ENCODE data around the gene MARK3. TPM values are rescaled to one million over a fixed set of nuclear protein-coding genes. Genes with fewer than 3 reads are reported as not detected.
A peak's percentile ranks its signal among the peaks of the same experiment; 100 is the strongest.

The MARK3 gene
- total RNA-seq (100 to 1,000 TPM; 107 TPM), total RNA-seq (100 to 238 (median 139) reads per million in 172 experiments)
- 59.4 TPM for polyA plus RNA-seq (2013, experiment 1 of 2)
- polyA plus RNA-seq (2013, experiment 2 of 2), result 91.4 TPM

DNA sequence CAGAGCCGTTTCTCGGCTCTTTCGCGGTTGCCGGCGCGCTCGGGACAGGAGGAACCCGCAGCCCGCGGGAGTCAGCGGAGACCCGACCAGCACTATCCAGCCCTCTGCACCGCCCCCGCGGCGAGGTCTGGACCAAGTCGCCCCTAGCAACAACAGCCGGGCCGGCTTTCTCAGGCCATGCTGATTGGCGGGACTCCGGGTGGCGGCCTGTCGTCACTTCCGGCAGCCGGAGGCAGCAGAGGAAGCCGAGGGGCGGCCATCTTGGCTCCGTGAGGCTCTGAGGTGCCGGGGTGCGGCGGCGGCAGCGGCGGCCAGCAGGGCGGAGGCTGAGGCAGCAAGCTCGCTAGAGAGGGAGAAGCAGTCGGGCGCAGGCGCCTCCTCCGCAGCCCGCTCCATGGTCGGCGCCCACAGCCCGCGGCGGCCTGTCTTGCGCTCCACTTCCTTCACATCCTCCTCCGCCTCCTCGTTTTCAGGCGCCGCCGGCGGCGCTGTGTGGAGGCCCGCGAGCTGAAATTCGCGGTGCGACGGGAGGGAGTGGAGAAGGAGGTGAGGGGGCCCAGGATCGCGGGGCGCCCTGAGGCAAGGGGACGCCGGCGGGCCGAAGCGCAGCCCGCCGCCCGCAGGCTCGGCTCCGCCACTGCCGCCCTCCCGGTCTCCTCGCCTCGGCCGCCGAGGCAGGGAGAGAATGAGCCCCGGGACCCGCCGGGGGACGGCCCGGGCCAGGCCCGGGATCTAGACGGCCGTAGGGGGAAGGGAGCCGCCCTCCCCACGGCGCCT lies at the start of gene MARK3:
Gene MARK3, plus strand, starts transcription at position 264 of the 777 bp plus-strand sequence. CDS start 615 bp downstream, outside the sequence.
- peak within 1 kb of the TSS; percentile 89 for H3K4me3 ChIP-seq (ENCODE audit: low read length)
- H3K9me3 Mint-ChIP-seq, result no peaks in the 10 kb centered on the region
- peak within 1 kb of the TSS; percentile 84 to 92 for H3K27ac ChIP-seq (ENCODE audit: low read depth in 1 of 2, low read length in 2 of 2)
- no peaks in the 10 kb centered on the region for H3K36me3 ChIP-seq (ENCODE audit: insufficient read depth, low read length)
- H3K9me3 ChIP-seq (ENCODE audit: control insufficient read depth in 1 of 2, insufficient read depth in 1 of 2, low read length in 2 of 2), result no peaks in the 10 kb centered on the region
- ATAC-seq (ENCODE audit: poor library complexity), result peak; percentile 89
- ChIA-PET CTCF (interaction anchor here (0.6 to 1.4 kb wide), 5 partner anchors 11 to 52 kb away, joined by 3 read pairs; partner anchors contain the start of gene EIF5), POLR2A (interaction anchor here (1.0 to 2.1 kb wide), 7 partner anchors 14 to 330 kb away, joined by 3 to 32 read pairs (median 4); partner anchors contain the start of genes EIF5, XRCC3 and ZFYVE21)
- peak within 1 kb of the TSS; percentile 99 for H3K4me3 Mint-ChIP-seq
- intact Hi-C loops (cut with DNase I, micrococcal nuclease), result loop anchor here (1.0 to 5.0 kb wide), 4 partner anchors 50 to 177 kb away; partner anchors contain the start of genes BAG5 (in 1 of the 2), COA8 (in 1 of the 2) and TRMT61A (in 1 of the 2)
- H3K36me3 Mint-ChIP-seq (ENCODE audit: low read depth), result peaks cover 13% of the 10 kb centered on the region
- peak; percentile 91 to 98 (median 94) for DNase-seq
- H3K27ac Mint-ChIP-seq, result peak within 1 kb of the TSS; percentile 96
- TF ChIP-seq, protein P1, sequence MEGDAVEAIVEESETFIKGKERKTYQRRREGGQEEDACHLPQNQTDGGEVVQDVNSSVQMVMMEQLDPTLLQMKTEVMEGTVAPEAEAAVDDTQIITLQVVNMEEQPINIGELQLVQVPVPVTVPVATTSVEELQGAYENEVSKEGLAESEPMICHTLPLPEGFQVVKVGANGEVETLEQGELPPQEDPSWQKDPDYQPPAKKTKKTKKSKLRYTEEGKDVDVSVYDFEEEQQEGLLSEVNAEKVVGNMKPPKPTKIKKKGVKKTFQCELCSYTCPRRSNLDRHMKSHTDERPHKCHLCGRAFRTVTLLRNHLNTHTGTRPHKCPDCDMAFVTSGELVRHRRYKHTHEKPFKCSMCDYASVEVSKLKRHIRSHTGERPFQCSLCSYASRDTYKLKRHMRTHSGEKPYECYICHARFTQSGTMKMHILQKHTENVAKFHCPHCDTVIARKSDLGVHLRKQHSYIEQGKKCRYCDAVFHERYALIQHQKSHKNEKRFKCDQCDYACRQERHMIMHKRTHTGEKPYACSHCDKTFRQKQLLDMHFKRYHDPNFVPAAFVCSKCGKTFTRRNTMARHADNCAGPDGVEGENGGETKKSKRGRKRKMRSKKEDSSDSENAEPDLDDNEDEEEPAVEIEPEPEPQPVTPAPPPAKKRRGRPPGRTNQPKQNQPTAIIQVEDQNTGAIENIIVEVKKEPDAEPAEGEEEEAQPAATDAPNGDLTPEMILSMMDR (IDR thresholded peaks at IDR 0.05), result peak; percentile 42
- peaks cover 27% of the 10 kb centered on the region for H3K4me1 ChIP-seq (ENCODE audit: insufficient read depth, low read length)
- peaks cover 41% of the 10 kb centered on the region for H3K4me1 Mint-ChIP-seq (ENCODE audit: low read depth)
- H3K27me3 ChIP-seq (ENCODE audit: control insufficient read depth in 1 of 2, insufficient read depth in 2 of 2, low read length in 2 of 2), result no peaks in the 10 kb centered on the region
- no peaks in the 10 kb centered on the region for H3K27me3 Mint-ChIP-seq

GRCh38 chr14:103336191-103336590 lies 49.0 kb upstream of the MARK3 start:
- Histone ChIP-seq H3K4me1 (ENCODE audit: insufficient read depth, low read length) (peaks cover 29% of the 10 kb centered on the region), H3K4me3 (ENCODE audit: low read length) (peak overlapping the region; percentile 86), H3K27ac (ENCODE audit: low read depth in 1 of 2, low read length in 2 of 2) (no peak overlapping the region), H3K36me3 (ENCODE audit: insufficient read depth, low read length) (peaks cover 61% of the 10 kb centered on the region), H3K9me3 (ENCODE audit: control insufficient read depth in 1 of 2, insufficient read depth in 1 of 2, low read length in 2 of 2) (no peaks in the 10 kb centered on the region), H3K27me3 (ENCODE audit: control insufficient read depth in 1 of 2, insufficient read depth in 2 of 2, low read length in 2 of 2) (no peaks in the 10 kb centered on the region)
- CTCF ChIA-PET, result interaction anchor here (1.5 kb wide), 1 partner anchor 55 kb away, joined by 8 read pairs; no protein-coding TSS in a partner anchor
- DNase-seq (peak in 1 of 14 experiments; percentile 16), ATAC-seq (ENCODE audit: poor library complexity) (no peak)
- Mint-ChIP-seq H3K9me3 (no peaks in the 10 kb centered on the region), H3K4me3 (peak overlapping the region; percentile 100), H3K36me3 (ENCODE audit: low read depth) (peaks cover 70% of the 10 kb centered on the region), H3K27me3 (peaks cover 4% of the 10 kb centered on the region), H3K27ac (peak overlapping the region; percentile 100), H3K4me1 (ENCODE audit: low read depth) (peaks cover 69% of the 10 kb centered on the region)
- TF ChIP-seq, protein P1 (IDR thresholded peaks at IDR 0.05), result no peak
- intact Hi-C loops (cut with DNase I, micrococcal nuclease), result loop anchor here in 1 of 2 experiments (5.0 to 10.0 kb wide), 3 partner anchors 381 to 744 kb away; partner anchors contain the start of genes RCOR1, TDRD9, XRCC3 and ZFYVE21
- POLR2A ChIA-PET, result interaction anchor here (0.7 to 3.7 kb wide), 3 partner anchors 9 to 49 kb away, joined by 4 to 51 read pairs (median 32); partner anchors contain the start of gene MARK3

GRCh38 chr14:103337794-103338193 lies 47.4 kb upstream of the MARK3 start:
- peak overlapping the region; percentile 30 for H3K4me3 Mint-ChIP-seq
- Histone ChIP-seq H3K27me3 (ENCODE audit: control insufficient read depth in 1 of 2, insufficient read depth in 2 of 2, low read length in 2 of 2) (no peaks in the 10 kb centered on the region), H3K36me3 (ENCODE audit: insufficient read depth, low read length) (peaks cover 77% of the 10 kb centered on the region), H3K27ac (ENCODE audit: low read depth in 1 of 2, low read length in 2 of 2) (no peak overlapping the region), H3K4me3 (ENCODE audit: low read length) (no peak overlapping the region), H3K9me3 (ENCODE audit: control insufficient read depth in 1 of 2, insufficient read depth in 1 of 2, low read length in 2 of 2) (no peaks in the 10 kb centered on the region), H3K4me1 (ENCODE audit: insufficient read depth, low read length) (peaks cover 28% of the 10 kb centered on the region)
- H3K36me3 Mint-ChIP-seq (ENCODE audit: low read depth), result peaks cover 86% of the 10 kb centered on the region
- peak overlapping the region; percentile 100 for H3K27ac Mint-ChIP-seq
- ATAC-seq (ENCODE audit: poor library complexity), result no peak
- H3K9me3 Mint-ChIP-seq, result no peaks in the 10 kb centered on the region
- ChIA-PET CTCF (no interaction called here), POLR2A (interaction anchor here (1.4 kb wide), 1 partner anchor 10 kb away, joined by 3 read pairs; no protein-coding TSS in a partner anchor)
- TF ChIP-seq, protein P1 (IDR thresholded peaks at IDR 0.05), result no peak
- intact Hi-C loops (cut with DNase I, micrococcal nuclease), result loop anchor here in 1 of 2 experiments (5.0 to 10.0 kb wide), 3 partner anchors 380 to 745 kb away; partner anchors contain the start of genes RCOR1, TDRD9, XRCC3 and ZFYVE21
- H3K4me1 Mint-ChIP-seq (ENCODE audit: low read depth), result peaks cover 78% of the 10 kb centered on the region
- DNase-seq, result peak in 1 of 14 experiments; percentile 11
- peaks cover 4% of the 10 kb centered on the region for H3K27me3 Mint-ChIP-seq
